Sigmoid colon (tissue), 4 donors: ENCODE measurements around the gene APEX1.

Experiments used
- EP300 ChIP-seq, 4 donors: sonication (generic); formaldehyde crosslinking; IDR thresholded peaks; one replicate each; pipeline ENCODE4 v1.6.1; 2017; ENCODE audit warnings: antibody characterized with exemption in 4 of 4
- POLR2A ChIP-seq, 2 donors: fragments of 450-650 bp; IDR thresholded peaks; one replicate each; pipeline ENCODE4 v1.6.1; 2016; ENCODE audit warnings: antibody characterized with exemption in 2 of 2, mild to moderate bottlenecking in 2 of 2, moderate library complexity in 2 of 2
- POLR2AphosphoS5 ChIP-seq, 4 donors: sonication (generic); formaldehyde crosslinking; IDR thresholded peaks; one replicate each; pipeline ENCODE4 v1.6.1; 2017; ENCODE audit warnings: antibody characterized with exemption in 4 of 4
- TF ChIP-seq, protein P1 (sequence below), 4 experiments: fragments of 450-650 bp in 3 of 4; fragments of 200-600 bp in 1 of 4; IDR thresholded peaks; one replicate each; pipeline ENCODE4 v1.5.1; 2016 to 2019; ENCODE audit warnings: antibody characterized with exemption in 4 of 4, mild to moderate bottlenecking in 3 of 4, moderate library complexity in 2 of 4

DNA sequence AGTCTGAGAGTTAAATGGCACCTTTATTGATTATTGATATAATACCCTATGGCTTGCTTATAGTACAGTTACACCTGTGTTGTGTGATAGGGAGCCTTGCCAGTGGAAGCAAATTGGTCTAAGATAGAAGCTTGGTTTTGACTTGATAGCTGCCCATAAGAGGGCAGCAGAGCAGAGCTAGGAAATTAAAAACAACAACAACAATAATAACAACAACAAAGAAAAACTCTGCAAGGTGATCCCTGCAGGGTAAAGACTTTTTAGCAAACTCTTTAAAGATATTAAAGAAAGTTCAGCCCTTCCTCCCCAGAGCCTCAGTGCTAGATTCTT is 32.3 kb downstream of the APEX1 start:
- TF ChIP-seq, protein P1, sequence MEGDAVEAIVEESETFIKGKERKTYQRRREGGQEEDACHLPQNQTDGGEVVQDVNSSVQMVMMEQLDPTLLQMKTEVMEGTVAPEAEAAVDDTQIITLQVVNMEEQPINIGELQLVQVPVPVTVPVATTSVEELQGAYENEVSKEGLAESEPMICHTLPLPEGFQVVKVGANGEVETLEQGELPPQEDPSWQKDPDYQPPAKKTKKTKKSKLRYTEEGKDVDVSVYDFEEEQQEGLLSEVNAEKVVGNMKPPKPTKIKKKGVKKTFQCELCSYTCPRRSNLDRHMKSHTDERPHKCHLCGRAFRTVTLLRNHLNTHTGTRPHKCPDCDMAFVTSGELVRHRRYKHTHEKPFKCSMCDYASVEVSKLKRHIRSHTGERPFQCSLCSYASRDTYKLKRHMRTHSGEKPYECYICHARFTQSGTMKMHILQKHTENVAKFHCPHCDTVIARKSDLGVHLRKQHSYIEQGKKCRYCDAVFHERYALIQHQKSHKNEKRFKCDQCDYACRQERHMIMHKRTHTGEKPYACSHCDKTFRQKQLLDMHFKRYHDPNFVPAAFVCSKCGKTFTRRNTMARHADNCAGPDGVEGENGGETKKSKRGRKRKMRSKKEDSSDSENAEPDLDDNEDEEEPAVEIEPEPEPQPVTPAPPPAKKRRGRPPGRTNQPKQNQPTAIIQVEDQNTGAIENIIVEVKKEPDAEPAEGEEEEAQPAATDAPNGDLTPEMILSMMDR (IDR thresholded peaks at IDR 0.05): no peak
- TF ChIP-seq POLR2A (IDR thresholded peaks at IDR 0.05): no peak
- no peak for TF ChIP-seq EP300 (IDR thresholded peaks at IDR 0.05)
- no peak for TF ChIP-seq POLR2AphosphoS5 (IDR thresholded peaks at IDR 0.05)
